ENCODE results near the gene ANGEL1.

GRCh38 chr14:76810953-76811400, 1.7 kb downstream of the ANGEL1 start:
- peak in 1 of 4 donors; percentile 56 for TF ChIP-seq POLR2A (IDR thresholded peaks at IDR 0.05)
- TF ChIP-seq, protein P1, sequence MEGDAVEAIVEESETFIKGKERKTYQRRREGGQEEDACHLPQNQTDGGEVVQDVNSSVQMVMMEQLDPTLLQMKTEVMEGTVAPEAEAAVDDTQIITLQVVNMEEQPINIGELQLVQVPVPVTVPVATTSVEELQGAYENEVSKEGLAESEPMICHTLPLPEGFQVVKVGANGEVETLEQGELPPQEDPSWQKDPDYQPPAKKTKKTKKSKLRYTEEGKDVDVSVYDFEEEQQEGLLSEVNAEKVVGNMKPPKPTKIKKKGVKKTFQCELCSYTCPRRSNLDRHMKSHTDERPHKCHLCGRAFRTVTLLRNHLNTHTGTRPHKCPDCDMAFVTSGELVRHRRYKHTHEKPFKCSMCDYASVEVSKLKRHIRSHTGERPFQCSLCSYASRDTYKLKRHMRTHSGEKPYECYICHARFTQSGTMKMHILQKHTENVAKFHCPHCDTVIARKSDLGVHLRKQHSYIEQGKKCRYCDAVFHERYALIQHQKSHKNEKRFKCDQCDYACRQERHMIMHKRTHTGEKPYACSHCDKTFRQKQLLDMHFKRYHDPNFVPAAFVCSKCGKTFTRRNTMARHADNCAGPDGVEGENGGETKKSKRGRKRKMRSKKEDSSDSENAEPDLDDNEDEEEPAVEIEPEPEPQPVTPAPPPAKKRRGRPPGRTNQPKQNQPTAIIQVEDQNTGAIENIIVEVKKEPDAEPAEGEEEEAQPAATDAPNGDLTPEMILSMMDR (IDR thresholded peaks at IDR 0.05), result peak in 2 of 6 experiments; percentile 15 to 34
- no peak for TF ChIP-seq EP300 (IDR thresholded peaks at IDR 0.05)
- no peak for TF ChIP-seq POLR2AphosphoS5 (IDR thresholded peaks at IDR 0.05)

Measured in upper lobe of left lung (tissue), 4 donors.